Measurements from ENCODE around the gene LRWD1. TPM values are rescaled to one million over a fixed set of nuclear protein-coding genes. Genes with fewer than 3 reads are reported as not detected.

The LRWD1 gene
- total and polyA plus RNA-seq, 2 of the 13 experiments (the other 11 are each of a cell fraction or from before 2014, with no cell fraction given) = 8.5 to 16.3 TPM

DNA sequence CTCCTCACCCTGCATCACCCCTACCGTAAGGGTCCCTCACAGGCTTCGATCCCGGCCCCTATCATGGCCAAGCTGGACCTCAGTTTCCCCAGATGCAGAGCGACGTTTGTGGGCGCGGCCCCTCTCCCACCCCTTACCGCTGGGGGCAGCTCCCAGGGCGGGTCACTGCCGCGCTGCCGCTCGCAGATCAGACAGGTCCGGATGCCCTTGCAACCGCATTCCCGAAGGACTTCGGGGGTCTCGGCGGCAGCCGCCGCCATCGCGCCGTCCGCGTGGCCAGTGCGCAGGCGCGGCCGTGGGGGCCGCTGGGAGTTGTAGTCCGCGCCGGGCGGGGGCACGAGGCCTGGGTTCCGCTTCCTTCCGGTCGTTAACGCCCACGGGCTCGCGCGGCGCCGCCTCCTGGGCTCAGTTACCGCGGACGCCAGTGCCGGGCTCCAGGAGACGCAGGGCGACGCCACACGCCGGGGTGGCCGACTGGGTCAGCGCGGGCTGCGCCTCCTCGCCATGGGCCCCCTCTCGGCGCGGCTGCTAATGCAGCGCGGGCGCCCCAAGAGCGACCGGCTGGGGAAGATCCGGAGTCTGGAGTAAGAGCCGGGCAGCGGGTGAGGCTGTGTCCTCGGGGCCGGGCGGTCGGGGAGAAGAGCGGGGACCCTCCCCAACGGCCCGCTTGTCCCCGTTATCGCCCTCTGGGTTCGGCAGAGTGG is at the start of gene LRWD1, which contains the start of gene ALKBH4 (continued):
- TF ChIP-seq, protein P1, sequence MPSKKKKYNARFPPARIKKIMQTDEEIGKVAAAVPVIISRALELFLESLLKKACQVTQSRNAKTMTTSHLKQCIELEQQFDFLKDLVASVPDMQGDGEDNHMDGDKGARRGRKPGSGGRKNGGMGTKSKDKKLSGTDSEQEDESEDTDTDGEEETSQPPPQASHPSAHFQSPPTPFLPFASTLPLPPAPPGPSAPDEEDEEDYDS (CRISPR knock-in tag; IDR thresholded peaks at IDR 0.05) = peak; percentile 46
- TF ChIP-seq, protein P2, sequence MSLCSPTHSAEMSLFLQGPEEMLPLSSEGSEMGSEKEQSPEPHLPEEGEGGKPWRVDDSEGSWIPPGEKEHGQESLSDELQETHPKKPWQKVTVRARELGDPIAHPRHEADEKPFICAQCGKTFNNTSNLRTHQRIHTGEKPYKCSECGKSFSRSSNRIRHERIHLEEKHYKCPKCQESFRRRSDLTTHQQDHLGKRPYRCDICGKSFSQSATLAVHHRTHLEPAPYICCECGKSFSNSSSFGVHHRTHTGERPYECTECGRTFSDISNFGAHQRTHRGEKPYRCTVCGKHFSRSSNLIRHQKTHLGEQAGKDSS (CRISPR knock-in tag; IDR thresholded peaks at IDR 0.05; ENCODE audit: borderline replicate concordance, low read depth) = 0 out of 2 replicates have a peak, but pooled peaks have one; percentile 51
- TF ChIP-seq GABPB1 (CRISPR knock-in tag; IDR thresholded peaks at IDR 0.05) (peak; percentile 96), ZC3H13 (CRISPR knock-in tag; IDR thresholded peaks at IDR 0.05) (peak; percentile 79; the same call in 1 of the 2 replicates), ZNF788 (CRISPR knock-in tag; IDR thresholded peaks at IDR 0.05; ENCODE audit: borderline replicate concordance) (peak; percentile 81; the same call in 1 of the 2 replicates), KDM2A (CRISPR knock-in tag; IDR thresholded peaks at IDR 0.05; ENCODE audit: borderline replicate concordance, low read depth) (peak; percentile 86), ZNF629 (CRISPR knock-in tag; conservative IDR thresholded peaks at IDR 0.05) (no peak; the same call in 1 of the 2 replicates), ZNF766 (CRISPR knock-in tag; IDR thresholded peaks at IDR 0.05; ENCODE audit: borderline replicate concordance) (peak; percentile 88), NCOA1 (CRISPR knock-in tag; IDR thresholded peaks at IDR 0.05) (peak; percentile 91; the same call in 1 of the 2 replicates), BCL6 (CRISPR knock-in tag; IDR thresholded peaks at IDR 0.05) (no peak), PPARG (CRISPR knock-in tag; conservative IDR thresholded peaks at IDR 0.05) (peak; percentile 52)
- TF ChIP-seq, protein P3, sequence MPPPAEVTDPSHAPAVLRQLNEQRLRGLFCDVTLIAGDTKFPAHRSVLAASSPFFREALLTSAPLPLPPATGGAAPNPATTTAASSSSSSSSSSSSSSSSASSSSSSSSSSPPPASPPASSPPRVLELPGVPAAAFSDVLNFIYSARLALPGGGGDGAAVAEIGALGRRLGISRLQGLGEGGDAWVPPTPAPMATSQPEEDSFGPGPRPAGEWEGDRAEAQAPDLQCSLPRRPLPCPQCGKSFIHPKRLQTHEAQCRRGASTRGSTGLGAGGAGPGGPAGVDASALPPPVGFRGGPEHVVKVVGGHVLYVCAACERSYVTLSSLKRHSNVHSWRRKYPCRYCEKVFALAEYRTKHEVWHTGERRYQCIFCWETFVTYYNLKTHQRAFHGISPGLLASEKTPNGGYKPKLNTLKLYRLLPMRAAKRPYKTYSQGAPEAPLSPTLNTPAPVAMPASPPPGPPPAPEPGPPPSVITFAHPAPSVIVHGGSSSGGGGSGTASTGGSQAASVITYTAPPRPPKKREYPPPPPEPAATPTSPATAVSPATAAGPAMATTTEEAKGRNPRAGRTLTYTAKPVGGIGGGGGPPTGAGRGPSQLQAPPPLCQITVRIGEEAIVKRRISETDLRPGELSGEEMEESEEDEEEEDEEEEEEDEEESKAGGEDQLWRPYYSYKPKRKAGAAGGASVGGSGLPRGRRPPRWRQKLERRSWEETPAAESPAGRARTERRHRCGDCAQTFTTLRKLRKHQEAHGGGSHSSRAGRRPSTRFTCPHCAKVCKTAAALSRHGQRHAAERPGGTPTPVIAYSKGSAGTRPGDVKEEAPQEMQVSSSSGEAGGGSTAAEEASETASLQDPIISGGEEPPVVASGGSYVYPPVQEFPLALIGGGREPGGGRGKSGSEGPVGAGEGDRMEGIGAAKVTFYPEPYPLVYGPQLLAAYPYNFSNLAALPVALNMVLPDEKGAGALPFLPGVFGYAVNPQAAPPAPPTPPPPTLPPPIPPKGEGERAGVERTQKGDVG (CRISPR knock-in tag; IDR thresholded peaks at IDR 0.05; ENCODE audit: borderline replicate concordance) = no peak
- TF ChIP-seq, protein P4, sequence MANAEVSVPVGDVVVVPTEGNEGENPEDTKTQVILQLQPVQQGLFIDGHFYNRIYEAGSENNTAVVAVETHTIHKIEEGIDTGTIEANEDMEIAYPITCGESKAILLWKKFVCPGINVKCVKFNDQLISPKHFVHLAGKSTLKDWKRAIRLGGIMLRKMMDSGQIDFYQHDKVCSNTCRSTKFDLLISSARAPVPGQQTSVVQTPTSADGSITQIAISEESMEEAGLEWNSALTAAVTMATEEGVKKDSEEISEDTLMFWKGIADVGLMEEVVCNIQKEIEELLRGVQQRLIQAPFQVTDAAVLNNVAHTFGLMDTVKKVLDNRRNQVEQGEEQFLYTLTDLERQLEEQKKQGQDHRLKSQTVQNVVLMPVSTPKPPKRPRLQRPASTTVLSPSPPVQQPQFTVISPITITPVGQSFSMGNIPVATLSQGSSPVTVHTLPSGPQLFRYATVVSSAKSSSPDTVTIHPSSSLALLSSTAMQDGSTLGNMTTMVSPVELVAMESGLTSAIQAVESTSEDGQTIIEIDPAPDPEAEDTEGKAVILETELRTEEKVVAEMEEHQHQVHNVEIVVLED (CRISPR knock-in tag; IDR thresholded peaks at IDR 0.05; ENCODE audit: borderline replicate concordance) = peak; percentile 90; the same call in 1 of the 2 replicates
- TF ChIP-seq, protein P5, sequence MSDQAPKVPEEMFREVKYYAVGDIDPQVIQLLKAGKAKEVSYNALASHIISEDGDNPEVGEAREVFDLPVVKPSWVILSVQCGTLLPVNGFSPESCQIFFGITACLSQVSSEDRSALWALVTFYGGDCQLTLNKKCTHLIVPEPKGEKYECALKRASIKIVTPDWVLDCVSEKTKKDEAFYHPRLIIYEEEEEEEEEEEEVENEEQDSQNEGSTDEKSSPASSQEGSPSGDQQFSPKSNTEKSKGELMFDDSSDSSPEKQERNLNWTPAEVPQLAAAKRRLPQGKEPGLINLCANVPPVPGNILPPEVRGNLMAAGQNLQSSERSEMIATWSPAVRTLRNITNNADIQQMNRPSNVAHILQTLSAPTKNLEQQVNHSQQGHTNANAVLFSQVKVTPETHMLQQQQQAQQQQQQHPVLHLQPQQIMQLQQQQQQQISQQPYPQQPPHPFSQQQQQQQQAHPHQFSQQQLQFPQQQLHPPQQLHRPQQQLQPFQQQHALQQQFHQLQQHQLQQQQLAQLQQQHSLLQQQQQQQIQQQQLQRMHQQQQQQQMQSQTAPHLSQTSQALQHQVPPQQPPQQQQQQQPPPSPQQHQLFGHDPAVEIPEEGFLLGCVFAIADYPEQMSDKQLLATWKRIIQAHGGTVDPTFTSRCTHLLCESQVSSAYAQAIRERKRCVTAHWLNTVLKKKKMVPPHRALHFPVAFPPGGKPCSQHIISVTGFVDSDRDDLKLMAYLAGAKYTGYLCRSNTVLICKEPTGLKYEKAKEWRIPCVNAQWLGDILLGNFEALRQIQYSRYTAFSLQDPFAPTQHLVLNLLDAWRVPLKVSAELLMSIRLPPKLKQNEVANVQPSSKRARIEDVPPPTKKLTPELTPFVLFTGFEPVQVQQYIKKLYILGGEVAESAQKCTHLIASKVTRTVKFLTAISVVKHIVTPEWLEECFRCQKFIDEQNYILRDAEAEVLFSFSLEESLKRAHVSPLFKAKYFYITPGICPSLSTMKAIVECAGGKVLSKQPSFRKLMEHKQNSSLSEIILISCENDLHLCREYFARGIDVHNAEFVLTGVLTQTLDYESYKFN (CRISPR knock-in tag; conservative IDR thresholded peaks at IDR 0.05) = 0 out of 2 replicates have a peak, but pooled peaks have one; percentile 28
- TF ChIP-seq, protein P6, sequence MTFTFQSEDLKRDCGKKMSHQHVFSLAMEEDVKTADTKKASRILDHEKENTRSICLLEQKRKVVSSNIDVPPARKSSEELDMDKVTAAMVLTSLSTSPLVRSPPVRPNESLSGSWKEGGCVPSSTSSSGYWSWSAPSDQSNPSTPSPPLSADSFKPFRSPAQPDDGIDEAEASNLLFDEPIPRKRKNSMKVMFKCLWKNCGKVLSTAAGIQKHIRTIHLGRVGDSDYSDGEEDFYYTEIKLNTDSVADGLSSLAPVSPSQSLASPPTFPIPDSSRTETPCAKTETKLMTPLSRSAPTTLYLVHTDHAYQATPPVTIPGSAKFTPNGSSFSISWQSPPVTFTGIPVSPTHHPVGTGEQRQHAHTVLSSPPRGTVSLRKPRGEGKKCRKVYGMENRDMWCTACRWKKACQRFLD (CRISPR knock-in tag; IDR thresholded peaks at IDR 0.05; ENCODE audit: borderline replicate concordance) = no peak; the same call in 1 of the 2 replicates
